GM12801 (cell line): ENCODE measurements around the gene NID1.

Experiments
- TF ChIP-seq, protein P1 (sequence below): IDR thresholded peaks from one replicate; pipeline ENCODE4 v1.5.1; 2011; ENCODE audit warnings: control low read depth; ENCODE audit not compliant: insufficient read length; ENCODE audit errors: extremely low read depth

The NID1 gene

DNA sequence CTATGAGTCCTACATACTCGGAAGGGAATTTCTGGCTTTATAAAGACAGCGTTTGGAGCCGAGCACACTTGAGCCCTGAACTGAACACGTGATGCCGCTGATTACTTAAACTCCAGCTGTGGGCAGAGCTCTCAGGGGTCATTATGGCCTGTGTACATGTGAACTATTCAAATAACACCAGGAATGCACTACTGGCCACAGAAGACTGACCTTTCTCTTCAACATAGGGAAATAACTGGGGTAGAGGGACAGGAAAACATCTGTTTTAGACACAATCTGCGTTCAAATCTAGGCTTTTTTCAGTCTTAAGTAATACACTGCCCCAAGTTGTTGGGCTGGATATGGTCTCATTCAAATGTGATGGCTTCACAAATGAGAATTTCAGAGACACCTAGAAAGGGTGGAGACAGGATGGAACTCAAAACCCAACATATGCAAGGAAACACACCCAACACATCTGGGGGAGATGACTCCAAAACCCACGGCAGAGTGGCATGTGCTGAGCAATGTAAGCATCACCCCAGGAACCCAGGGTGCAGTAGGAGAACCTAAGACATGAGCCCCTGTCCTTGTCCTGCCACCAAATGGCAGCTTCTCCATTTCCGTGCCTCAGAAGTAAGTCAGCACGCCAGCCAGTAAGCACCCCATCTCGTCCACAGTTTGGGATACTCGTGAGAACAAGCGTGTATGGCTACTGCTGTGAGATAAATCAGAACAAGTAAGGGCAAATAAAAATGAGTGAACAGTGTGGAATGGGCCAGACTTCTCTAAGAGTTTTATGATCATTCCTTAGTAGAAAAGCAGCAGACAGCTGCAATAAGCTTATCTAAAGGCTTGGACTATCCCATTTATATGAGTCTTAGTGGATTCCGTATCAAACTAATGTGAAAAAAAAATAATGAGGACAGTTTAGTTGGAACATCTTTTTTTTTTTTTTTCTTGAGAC, 24.9 kb downstream of the NID1 start:
- TF ChIP-seq, protein P1, sequence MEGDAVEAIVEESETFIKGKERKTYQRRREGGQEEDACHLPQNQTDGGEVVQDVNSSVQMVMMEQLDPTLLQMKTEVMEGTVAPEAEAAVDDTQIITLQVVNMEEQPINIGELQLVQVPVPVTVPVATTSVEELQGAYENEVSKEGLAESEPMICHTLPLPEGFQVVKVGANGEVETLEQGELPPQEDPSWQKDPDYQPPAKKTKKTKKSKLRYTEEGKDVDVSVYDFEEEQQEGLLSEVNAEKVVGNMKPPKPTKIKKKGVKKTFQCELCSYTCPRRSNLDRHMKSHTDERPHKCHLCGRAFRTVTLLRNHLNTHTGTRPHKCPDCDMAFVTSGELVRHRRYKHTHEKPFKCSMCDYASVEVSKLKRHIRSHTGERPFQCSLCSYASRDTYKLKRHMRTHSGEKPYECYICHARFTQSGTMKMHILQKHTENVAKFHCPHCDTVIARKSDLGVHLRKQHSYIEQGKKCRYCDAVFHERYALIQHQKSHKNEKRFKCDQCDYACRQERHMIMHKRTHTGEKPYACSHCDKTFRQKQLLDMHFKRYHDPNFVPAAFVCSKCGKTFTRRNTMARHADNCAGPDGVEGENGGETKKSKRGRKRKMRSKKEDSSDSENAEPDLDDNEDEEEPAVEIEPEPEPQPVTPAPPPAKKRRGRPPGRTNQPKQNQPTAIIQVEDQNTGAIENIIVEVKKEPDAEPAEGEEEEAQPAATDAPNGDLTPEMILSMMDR, result no peak

DNA sequence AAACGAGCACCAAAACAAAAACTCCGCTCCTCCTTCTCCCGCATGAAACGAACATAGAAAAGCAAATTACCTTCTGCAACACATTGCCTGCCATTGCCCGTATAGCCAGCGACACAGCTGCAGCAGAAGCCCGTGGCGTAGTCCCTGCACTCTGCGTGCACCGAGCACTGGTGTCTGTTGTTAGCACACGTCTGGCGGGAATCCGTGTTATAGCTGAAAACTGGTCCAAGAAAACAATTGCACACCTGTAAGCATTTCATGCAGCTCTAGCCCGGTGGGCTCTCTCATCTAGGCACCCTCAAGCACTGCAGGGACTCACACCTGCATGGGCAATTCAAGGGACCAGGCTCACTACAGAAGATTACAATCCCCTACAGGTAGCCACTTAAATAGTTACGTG, 26.9 kb downstream of the NID1 start:
- TF ChIP-seq, protein P1, result no peak

GRCh38 chr1:236035681-236036101, 29.2 kb downstream of the NID1 start:
- TF ChIP-seq, protein P1, result no peak

GRCh38 chr1:236033336-236033735, 31.6 kb downstream of the NID1 start:
- TF ChIP-seq, protein P1, result no peak

DNA sequence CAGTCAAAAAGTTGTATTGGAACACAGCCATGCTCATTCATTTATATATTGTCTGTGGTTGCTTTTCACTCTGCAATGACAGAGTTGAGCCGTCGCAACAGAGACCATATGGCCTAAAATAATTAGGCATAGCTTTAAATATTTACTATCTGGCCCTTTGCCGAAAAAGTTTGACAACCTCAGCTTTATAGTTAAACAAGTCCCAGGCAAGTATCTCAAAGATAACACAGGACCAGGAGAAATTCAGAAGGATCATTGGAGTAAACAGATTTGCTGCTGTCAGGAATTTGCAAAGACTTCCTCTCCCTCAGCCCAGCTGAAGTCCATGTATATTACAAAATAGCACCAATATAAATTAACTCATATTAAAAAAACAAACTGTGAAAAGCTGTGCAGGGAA, 34.4 kb downstream of the NID1 start:
- TF ChIP-seq, protein P1, result no peak

DNA sequence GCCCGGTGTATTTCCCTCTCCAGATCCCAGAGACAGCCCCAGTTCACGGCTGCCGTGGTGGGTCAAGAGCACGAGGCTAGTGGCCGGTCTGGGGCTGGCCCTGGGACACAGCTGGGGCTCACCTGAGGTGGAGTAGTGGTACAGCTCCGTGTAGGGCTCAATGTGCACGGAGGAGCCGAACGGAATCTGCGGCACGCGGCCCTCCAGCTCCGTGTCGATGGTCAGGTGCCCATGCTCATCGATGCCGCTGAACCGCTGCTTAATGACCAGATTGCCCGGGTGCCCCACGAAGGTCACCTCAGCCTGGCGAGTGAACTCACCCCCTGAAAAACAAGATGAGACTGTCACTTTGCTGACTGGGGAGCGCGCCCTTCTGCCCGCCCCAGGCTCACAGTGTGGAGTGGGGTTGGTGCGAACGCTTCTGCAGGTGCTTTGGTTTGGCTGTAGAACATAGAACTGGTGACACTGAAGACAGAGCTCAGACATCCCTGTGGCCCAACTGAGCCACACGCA, 35.4 kb downstream of the NID1 start:
- TF ChIP-seq, protein P1, result no peak

DNA sequence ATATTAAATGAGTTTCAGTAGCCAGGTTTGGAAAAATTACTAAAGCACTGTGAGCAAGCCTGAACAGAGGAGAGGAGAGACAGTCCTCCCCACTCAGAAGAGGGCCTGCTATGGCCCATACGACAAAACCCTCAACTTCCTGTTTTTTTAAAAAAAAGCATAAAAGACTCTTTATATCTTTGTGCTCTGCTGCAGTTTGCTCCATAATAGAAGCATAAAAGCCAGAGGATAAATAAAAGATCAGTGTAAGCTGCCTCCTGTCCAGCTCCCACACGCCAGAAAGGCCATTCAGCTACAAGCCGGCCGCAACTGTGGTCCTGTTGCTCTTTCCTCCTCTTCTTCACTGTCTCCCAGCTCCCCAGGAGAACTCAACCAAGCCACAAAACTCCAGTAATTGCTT, 37.8 kb downstream of the NID1 start:
- TF ChIP-seq, protein P1, result no peak
